GM19438 (cell line): ENCODE data around the gene SULT1E1.

Experiments used
- ATAC-seq: cut with Tn5 transposase; IDR thresholded peaks from one replicate; pipeline ENCODE4 v1.9.1; 2021; ENCODE audit warnings: low read depth; ENCODE audit not compliant: unreplicated experiment

Gene SULT1E1

DNA sequence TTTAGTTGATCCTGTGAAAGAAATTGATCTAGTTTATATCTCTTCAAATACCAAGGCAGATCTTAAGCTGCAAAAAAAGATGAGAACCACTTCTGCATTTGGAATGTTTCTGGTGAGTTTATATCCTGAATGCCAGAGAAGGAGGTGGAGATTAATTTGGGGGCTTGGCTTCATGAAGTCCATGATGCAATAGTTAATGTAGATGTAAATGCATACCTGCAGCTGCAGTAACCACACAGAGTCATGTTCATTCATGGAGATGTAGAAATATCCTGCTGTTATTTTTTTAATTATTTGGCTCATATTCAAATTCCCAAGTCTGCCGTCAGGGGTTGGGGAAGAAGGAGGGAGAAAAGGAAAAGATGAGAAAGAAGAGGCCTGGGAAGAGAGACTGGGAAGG lies at the start of gene SULT1E1:
TSS of gene SULT1E1 (minus strand) at position 94 of the 400 bp plus-strand sequence. CDS start 2,501 bp downstream, outside the sequence.
- no peak for ATAC-seq

DNA sequence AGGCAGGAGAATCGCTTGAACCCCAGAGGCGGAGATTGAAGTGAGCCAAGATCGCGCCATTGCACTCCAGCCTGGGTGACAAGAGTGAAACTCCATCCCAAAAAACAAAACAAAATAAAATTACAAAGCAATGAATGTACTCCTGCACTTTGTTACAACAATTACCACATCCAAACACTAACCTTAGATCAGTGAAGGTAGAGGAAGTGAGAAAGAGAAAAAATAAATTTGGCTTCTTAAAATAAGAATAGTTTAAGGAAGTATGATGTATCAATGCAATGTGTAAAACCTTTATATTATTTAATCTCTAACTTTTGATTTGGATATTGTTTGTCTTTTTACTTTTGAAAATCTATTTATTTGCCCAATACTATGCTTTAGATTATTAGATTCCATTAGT lies 49.2 kb upstream of the SULT1E1 start:
- ATAC-seq, result no peak

- ATAC-seq, result no peak
These were observed 47.2 kb upstream of the SULT1E1 start for GRCh38 chr4:69907151-69907550.

- ATAC-seq, result no peak
These were observed 36.7 kb upstream of the SULT1E1 start for GRCh38 chr4:69896530-69897116.

- no peak for ATAC-seq
These were observed 34.8 kb upstream of the SULT1E1 start for GRCh38 chr4:69894721-69895120.

DNA sequence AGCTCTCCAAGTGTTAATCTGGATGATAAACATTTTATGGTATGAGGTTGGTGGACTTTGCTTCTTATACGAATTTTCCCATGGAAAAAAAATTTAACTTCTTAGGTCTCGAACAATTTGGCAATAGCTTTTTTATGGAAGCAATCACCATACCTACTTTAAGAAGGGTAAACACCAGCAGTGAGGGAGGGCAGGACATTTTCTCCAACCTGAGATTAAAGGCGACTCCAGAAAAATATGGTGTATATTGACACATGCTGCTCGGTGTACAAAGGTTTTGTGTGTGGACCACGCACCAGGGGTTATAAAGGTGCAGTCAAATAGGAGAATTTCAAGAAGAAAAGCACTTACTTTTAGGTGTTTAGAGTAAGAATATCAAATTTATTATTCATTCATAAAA lies 34.2 kb upstream of the SULT1E1 start:
- no peak for ATAC-seq

- no peak for ATAC-seq
These were observed 28.4 kb upstream of the SULT1E1 start for GRCh38 chr4:69888336-69888735.

GRCh38 chr4:69882150-69882549 lies 22.2 kb upstream of the SULT1E1 start:
- no peak for ATAC-seq

- ATAC-seq, result no peak
These were observed 21.3 kb upstream of the SULT1E1 start for GRCh38 chr4:69881173-69881773.

DNA sequence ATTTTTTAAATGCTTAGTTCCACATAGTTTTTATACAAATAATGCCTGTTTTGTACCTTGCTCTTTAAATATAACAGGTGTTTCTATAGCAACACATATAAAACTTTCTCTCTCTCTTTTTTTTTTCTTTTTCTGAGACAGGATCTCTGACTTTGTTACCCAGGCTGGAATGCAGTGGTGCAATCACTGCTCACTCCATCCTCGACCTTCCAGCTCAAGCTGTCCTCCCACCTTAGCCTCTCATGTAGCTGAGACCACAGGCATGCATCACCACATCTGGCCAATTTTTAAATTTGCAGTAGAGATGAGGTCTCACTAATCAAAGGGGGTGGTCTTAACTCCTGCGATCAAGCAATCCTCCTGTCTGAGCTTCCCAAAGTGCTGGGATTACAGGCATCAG lies 18.3 kb upstream of the SULT1E1 start:
- ATAC-seq, result no peak

DNA sequence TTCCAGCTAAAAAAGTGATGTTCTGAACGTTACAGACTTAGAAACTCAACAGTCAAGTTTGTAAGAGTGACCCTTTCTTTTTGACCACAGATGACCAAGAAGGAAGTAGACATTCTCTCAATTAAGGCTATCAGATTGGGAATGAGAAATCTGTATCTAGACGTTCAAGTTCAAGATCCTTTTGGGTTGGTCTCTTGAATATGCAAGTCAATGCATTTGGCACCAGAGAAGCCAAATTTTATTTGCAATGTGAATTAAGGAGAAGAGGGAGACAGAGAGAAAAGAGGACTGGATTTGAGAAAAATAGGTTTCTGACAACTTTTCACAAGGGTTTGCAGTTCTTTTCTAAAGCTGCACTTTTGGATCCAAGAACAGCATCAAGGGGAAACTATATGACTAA lies 17.5 kb upstream of the SULT1E1 start:
- no peak for ATAC-seq

- ATAC-seq, result no peak
These were observed 16.1 kb upstream of the SULT1E1 start for GRCh38 chr4:69876071-69876470.

- ATAC-seq, result no peak
These were observed 15.6 kb upstream of the SULT1E1 start for GRCh38 chr4:69875576-69875975.

DNA sequence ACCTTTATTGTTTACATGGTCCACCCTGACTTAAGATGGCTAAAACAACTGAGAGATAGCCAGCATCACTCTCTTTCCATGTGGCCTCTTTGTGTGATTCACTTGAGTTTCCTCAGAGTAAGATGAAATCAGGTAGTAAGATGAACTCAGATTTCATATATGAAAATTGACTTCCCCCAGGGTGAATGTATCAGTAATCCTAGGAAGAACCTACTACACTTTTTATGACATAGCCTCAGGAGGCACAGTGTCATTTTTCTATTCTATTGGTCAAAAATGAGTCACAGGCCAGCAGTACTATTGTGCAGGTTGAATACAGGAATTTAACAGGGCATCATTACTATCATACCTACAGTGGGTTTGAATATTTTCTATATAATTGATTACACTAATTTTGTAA lies 14.6 kb upstream of the SULT1E1 start:
- ATAC-seq, result no peak

- ATAC-seq, result no peak
These were observed 1.8 kb upstream of the SULT1E1 start for GRCh38 chr4:69861756-69862155.

GRCh38 chr4:69860521-69861298 lies 765 bp upstream of the SULT1E1 start:
- no peak for ATAC-seq

DNA sequence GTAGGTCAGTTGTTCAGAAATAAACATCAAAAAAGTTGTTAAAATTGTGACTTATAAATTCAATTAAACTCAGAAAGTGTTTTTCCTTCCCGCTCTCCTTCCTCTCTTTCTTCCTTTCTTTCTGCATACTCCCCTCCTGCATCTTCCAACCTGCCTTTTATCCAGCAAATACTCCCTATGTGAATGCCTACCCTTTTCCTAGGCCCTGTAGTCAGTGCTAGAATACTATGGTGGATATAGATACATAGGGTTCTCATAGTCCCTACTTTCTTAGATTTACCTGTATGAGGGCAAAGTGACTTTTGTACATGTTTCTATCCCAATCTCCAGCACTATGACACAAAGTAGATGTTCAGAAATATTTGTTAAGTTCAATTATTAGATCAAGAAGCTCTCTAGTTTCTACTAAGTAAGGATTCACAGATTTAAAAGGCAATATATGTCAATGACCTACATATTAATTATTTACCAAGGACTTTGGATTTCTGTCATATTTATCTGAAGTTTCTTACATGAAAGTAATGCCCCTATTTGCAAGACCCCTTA lies 732 bp downstream of the SULT1E1 start:
- ATAC-seq, result no peak

GRCh38 chr4:69858690-69859089 lies 1.3 kb downstream of the SULT1E1 start:
- no peak for ATAC-seq

DNA sequence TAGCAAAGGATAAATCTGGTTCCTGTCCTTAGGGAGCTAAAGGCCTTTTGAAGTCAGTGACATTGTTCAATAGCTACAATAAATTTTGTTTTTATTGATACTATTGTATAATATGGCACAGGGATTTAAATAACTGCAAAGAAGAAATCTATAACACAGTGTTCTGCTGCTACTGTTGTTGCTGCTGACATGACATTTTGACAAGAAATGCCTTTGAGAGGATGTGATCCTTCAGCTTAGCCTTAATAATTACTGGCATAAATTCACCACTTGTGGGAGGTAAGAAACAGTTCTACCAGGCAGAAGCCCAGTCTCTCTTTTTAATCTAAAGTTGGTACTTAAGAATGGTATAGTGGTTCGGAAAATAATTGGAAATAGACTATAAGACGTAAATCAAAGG lies 4.1 kb downstream of the SULT1E1 start:
- no peak for ATAC-seq

DNA sequence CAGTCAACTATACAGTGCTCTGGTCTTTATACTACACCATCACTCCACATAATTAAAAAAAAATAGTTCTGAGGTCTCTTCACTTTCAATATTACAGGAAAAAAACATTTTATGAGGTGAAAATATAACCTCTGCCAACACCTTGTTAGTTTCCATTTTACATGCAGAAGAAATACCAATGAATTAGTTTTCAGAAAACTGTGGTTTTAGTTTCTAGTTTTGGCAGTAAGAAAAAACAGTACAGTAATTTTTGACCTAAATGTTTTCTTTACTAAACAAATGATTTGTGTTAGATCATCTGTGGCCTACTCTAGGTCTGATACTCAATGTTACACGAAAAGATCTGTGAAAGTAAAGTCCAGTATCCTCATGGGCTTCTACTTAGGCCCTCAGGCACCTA lies 10.0 kb downstream of the SULT1E1 start:
- peak; percentile 87 for ATAC-seq

GRCh38 chr4:69849297-69849696 lies 10.6 kb downstream of the SULT1E1 start:
- no peak for ATAC-seq

- no peak for ATAC-seq
These were observed 11.9 kb downstream of the SULT1E1 start for GRCh38 chr4:69848028-69848427.
